Endometrial microvascular endothelial cells (primary cell): Measurements from ENCODE around the gene ECD. TPM values are rescaled to one million over a fixed set of nuclear protein-coding genes. Genes with fewer than 3 reads are reported as not detected.
"Not testable (repeated sequence)": the region's sequence is repeated elsewhere in the genome, so short reads cannot be mapped to it uniquely, and the experiment has no call there.

ENCODE experiments used
- in situ Hi-C: cut with HindIII; loops from 2 replicates; pipeline ENCODE4 v1.10.0; 2017; ENCODE audit warnings: low sequenced_read_pairs, low pct_unique_long_range_greater_than_20kb; ENCODE audit errors: inconsistent ontology term
- total RNA-seq: library from RNA; depleted of rRNA; stranded (reverse); fragments of >200 nt; gene quantifications from one replicate; pipeline ENCODE4 v1.2.3, GENCODE V29; 2015; ENCODE audit errors: inconsistent ontology term

ECD gene
- total RNA-seq, 1 donor from 2014 or later: 37.5 TPM

DNA sequence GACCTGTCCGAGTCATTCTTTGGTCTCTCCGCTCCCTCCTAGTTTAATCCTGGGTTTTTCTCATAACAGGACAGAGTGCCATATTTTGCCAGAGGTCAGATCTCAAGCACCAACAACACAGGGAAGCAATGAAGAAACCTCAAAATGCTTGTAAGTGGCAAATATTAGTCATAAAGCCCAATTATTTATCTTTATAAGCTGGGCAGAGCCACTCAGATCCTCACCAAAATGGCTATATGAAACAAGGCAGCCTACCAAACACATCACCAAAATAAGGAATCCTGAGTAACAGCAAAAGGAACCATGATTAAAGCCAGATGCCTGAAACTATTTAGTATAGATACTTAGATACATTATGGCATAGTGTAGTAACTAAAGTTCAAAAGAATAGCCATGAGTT, 4.7 kb downstream of the ECD start:
- in situ Hi-C loops: no loop called here

DNA sequence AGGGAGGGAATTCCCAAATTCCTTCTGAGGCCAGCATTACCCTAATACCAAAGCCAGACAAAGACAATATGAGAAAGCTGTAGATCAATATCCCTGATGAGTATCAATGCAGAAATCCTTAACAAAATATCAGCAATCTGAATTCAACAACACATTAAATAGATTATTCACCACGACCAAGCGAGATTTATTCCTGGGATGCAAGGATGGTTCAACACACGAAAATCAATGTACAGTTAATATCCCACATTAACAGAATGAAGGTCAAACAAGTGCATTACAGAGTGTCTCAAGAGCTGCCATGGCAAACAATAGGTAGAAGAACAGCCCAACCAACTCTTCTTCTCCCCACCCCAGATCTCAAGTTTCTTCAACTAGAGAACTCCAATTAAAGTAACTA, 6.1 kb downstream of the ECD start:
- in situ Hi-C loops: no loop called here

DNA sequence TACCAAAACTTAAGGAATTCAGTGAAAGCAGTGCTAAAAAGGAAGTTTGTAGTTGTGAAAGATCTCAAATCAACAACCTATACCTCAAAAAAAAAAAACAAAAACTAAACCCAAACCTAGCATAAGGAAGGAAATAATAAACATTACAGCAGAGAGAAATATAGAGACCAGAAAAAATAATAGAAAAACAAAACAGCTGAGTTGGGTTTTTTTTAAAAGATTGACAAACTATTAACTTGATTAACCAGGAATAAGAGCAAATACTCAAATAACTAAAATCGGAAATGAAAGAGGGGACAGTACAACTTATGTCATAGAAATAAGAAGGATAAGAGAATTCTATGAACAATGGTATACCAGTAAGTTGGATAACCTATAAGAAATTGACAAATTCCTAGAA, 6.7 kb downstream of the ECD start:
- in situ Hi-C loops: no loop called here

DNA sequence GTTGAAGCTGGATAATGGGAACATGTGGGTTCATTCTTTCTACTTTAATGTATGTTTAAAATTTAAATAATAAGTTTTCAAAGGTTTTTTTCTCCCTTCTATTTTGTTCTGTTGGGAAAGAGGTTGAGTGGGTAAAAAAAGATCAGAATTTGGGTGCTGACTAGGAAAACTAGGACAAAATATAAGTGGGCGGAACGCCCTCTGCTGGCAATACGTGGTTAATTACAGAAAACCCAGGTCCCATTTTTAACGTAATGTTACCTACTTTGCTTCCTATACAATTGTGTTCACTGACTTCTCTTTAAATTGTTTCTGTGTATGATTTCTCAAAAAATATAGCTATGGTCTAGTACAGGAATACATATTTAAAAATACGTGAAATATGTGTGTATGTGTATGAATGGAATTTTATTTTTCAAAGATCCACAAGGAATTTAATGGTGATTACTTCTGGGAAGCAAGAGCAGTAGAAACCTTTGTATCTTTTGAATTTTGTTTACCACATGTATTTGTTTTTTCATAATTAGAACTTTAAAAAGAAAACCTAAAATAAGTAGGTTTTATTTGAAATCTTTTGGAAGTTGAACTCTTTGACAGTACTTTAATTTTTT, 8.7 kb downstream of the ECD start:
- in situ Hi-C loops: no loop called here

DNA sequence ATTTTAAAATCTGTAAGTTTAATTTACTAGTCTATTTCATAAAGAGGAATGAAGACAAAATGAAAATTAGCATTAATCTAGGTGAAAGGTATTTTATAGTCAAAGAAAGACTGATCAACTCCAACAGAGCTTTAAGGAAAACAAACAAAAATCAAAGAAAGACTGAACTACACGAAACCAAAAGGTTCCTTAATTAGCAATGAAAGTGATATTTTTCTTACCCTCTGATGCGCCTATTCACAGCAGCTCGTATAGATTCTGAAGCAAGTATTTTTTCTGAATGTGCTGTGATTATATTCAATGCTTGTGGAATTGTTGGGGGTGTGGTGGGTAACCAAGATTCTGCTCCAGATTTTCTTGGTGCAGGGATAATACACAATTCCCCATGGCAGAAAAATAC, 11.8 kb downstream of the ECD start:
- in situ Hi-C loops: no loop called here

DNA sequence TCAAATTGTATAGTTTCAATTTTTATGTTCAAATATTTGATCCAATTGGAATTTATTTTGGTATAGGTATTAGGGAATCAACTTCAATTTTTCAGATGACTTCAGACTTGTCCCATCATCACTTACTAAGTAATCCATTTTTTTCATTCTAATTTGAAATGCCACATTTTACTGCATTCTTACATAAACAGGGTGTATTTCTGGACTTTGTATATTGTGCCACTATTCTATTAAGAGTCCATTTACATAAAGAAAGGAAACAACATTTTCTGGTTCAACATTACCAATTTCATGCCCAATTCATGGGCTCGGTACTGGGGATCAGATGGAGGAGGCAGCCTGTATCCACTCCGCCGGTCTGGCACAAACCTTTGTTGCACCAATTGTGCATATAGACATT, 15.8 kb downstream of the ECD start:
- in situ Hi-C loops: no loop called here

DNA sequence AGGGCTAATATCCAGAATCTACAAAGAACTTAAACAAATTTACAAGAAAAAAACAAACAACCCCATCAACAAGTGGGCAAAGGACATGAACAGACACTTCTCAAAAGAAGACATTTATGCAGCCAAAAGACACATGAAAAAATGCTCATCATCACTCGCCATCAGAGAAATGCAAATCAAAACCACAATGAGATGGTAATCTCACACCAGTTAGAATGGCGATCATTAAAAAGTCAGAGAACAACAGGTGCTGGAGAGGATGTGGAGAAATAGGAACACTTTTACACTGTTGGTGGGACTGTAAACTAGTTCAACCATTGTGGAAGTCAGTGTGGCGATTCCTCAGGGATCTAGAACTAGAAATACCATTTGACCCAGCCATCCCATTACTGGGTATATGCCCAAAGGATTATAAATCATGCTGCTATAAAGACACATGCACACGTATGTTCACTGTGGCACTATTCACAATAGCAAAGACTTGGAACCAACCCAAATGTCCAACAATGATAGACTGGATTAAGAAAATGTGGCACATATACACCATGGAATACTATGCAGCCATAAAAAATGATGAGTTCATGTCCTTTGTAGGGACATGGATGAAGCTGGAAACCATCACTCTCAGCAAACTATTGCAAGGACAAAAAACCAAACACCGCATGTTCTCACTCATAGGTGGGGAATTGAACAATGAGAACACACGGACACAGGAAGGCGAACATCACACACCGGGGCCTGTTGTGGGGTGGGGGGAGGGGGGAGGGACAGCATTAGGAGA, 17.0 kb downstream of the ECD start:
- in situ Hi-C loops: not testable (repeated sequence)

DNA sequence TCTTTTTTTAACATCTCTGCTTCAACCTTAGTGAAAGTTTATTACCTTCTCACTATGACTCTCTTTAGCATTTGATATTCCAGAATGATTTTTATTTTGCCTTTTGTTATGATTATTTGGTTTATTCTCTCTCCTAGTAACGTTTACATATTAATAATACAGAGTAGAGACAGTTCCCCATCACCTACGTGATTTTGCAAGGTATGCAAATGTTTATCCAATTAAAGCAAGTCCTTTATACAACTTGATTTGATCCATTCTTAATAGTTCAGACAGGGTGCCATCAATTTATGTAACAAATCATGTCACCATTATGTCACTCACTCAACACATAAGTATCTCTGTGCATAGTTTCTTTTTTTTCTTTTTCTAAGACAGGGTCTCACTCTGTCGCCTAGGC, 26.2 kb downstream of the ECD start:
- in situ Hi-C loops: no loop called here

DNA sequence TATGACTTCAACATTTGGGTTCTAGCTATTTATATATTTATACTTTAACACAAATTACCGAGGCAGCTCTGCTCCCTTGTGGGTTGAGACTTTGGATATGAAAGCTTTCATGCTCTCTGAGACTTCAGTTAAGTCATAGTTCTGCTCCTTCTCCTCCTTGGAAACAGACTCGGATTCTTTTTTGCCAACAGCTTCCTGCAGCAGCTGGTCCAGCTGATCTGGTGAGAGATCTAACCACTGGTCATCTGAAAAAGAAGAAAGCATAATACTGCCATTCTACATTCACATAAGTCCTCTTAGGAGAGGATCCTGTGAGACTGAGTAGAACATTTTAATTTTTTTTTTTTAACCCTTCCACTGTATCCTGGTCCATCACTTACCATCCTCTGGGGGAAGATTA, 28.6 kb downstream of the ECD start:
- in situ Hi-C loops: loop anchor here (5.0 kb wide), 1 partner anchor 42 kb away; the partner anchor contains the start of gene P4HA1

DNA sequence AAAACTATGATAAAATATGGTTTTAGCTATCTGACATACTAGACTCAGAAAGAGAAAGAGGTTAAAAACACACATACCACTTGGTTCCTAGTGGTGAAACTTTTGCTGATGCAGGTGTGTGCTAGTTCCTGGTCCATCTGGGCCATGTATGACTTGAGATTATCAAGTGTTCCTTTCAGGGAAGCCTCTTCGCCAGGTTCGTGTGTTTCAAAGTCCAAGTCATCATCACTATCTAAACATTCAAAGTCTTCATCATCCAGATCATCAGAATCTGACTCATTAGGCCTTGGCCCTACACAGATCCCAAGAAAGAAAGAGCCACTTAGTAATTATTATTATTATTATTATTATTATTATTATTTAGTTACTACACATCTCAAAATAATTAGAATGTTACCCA, 31.2 kb downstream of the ECD start:
- in situ Hi-C loops: loop anchor here (5.0 kb wide), 1 partner anchor 39 kb away; the partner anchor contains the start of gene P4HA1

DNA sequence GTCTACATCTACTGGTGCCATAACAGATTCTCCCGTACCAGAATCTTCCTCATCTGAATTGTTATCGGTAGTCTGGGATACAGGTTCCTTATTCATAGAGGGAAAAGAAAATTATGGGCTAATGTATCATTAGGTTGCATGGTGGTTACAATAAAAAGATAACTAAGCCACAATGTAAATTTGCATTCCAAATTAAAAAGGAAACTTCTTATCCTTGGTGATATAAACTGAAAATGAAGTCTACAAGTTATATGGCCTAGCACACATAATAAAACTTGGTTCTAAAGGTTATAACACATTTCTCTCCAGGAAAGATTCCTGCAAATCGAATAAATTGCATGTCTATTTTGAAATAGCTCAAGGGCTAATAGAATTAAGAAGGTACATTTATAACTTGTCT, 33.1 kb downstream of the ECD start:
- in situ Hi-C loops: loop anchor here (5.0 kb wide), 1 partner anchor 37 kb away; the partner anchor contains the start of gene P4HA1

DNA sequence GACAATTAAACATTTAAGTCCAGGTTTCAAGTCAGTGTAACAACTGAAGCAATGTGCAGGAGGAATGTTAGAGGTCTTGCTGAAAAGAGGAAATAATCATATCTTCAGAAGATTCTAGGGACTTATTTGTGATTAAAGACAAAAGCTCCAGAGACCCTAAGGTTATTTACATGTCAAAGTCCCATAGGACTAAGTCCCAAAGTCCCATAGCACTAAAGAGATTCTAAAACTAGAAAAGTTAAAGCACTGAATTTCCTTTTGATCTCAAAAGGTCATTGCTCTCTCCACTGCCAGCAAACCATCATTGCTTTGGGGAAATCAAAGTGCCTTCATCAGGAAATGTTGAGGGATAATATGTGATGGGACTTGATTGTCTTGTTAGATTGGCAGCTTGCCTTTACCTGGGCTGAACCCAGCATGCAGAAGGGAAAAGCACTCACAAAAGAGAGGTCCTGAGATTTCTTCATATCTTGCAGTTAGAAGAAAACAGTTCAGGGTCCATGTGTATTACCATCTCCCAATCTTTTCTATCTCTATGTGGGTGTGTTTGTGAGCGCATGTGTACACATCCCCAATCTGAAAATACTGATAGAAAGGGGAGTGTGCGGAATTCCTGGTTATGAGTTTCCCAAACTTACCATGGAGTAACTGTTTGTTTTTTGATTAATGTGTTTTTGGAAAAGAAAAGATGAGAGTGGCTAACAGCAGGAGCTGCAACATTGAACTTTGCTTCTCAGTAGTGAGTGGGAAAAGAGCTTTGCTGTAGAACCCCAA, 35.7 kb downstream of the ECD start:
- in situ Hi-C loops: no loop called here

DNA sequence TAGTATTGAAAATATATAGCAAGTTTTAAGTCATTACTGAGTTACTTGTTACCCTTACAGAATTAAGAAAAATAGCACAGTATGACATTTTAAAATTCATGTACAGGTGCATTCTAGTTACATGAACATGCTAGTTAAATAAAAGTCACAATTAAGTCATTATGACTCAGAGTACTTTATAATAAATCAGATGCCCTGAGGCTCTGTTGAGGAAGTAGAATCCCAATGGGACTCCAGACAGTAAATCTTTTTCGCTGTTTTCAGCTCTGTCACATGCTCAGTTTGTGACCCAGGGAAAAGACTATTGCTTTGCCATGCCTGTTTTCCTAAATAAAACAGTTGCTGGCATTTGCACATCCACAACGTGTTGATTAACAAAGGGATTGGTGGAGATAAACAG, 36.5 kb downstream of the ECD start:
- in situ Hi-C loops: no loop called here

DNA sequence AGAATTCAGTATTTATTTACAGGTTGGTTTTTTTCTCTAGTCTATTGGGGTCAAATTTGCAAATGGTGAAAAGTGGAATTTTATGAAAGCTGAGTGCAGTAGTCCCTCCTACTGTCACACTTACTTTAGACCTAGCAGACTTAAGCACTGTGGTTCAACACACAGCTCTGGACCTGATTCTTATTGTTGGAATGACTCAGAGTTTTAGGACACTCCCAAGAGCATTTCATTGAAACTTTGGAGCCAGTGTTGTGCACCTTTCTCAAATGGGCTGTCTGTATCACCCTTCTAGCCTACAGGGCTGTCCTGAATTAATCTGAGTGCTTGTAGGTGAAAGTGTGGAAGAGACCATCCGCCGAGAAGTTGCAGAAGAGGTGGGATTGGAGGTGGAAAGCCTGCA, 41.5 kb downstream of the ECD start:
- in situ Hi-C loops: no loop called here

DNA sequence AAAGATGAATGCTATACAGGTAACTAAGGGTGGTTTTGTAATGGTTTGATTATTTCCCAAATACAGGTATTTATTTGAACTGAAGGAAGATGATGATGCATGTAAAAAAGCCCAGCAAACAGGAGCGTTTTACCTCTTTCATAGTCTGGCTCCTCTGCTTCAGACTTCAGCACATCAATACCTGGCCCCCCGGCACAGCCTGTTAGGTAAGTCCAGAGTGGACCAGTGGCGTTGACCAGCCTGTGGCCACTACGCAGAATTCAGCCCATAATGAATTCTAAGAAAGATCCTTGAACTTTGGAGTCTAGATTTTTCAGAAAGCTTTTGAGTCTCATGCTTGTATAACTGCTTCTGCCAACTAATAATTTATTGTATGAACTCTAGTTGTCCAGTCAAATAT, 47.9 kb downstream of the ECD start:
- in situ Hi-C loops: no loop called here

DNA sequence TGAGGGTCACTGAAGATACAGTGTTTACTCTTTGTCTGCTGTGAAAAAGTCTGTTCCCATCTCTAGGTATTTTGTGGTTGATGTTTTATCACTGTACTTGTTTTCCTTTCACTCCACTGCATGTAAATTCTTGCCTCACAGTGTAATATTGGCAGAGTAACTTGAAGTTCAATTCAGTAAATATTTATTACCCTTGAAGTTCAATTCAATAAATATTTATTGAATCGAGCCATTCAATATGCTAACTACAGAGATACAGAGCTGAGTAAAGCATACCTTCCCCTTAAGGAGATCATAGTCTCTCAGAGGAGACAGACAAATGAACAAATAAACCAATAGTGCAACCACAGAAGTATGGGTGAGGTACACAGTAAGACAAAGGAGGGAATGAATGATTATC, 48.4 kb downstream of the ECD start:
- in situ Hi-C loops: no loop called here

DNA sequence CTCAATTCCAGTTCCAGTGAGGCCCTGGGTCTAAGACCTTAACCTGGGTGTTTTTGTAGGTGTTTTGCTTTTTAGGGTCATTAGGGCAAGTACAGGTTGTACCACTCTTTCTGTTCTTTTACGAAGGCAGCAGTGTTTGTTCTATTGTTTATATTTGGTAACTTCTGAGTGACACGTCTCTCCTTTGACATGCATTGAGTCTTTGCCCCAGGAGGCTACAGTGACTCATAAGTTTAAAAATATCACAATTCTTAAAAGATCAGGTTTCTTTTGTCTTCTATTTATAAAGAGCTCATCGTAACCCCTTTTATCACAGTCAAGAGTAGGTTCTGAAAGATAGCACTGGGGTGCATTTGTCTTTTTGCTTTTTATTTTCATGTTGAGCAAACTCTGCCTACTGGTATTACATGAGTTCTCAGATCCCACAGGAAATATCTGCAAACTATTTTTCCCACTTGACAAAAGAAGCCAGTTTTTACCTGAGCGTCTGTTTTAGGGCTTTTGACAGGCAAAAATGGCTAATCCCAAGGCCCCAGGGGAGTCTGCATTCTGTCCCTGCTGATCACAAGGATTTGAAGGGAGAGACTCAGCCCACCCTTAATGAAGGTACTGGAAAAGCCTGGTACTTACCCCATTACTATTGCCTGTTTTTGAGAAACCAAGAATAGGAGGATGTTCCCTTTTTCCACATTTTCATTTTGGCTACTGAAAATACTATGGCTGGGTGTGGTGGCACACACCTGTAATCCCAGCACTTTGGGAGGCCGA, 49.6 kb downstream of the ECD start:
- in situ Hi-C loops: no loop called here

DNA sequence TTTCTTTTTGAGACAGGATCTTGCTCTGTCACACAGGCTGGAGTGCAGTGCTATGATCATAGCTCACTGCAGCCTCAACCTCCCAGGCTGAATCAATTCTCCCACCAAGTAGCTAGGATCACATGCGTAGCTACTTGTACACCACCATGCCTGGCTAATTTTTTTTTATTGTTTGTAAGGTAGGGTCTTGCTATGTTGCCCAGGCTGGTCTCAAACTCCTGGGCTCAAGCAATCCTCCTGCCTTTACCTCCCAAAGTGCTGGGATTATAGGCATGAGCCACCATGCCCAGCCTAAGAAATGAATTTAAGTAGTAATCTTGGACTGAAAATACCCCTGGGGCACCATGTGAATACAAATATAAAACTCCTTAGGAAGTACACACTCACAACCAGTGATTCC, 51.8 kb downstream of the ECD start:
- in situ Hi-C loops: no loop called here

DNA sequence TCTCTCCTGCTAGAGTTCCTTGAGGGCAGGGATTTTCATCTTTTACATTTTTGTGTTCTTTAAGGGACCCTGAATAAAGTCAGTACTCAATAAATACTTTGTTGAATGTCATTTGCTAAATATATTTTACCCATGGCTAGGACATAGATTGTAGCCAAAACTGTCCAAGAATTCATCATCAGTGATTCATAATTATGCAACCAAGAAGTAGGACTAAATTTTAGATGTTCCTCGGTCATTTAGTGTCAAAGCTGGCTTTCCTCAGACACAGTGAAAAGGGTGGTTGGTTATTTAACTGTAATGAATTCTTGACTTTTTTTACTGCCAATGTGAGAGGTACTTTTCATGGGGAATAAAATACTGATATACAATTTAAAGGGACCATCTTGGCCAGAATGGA, 54.3 kb downstream of the ECD start:
- in situ Hi-C loops: no loop called here
